Hypothalamus (tissue), 51 donors: Measurements from ENCODE around the gene SLC12A7.

ENCODE experiments used
- DNase-seq, 51 donors: peaks; one replicate each; lab custom pipeline; 2025; lab: John Stamatoyannopoulos, UW

Gene SLC12A7

DNA sequence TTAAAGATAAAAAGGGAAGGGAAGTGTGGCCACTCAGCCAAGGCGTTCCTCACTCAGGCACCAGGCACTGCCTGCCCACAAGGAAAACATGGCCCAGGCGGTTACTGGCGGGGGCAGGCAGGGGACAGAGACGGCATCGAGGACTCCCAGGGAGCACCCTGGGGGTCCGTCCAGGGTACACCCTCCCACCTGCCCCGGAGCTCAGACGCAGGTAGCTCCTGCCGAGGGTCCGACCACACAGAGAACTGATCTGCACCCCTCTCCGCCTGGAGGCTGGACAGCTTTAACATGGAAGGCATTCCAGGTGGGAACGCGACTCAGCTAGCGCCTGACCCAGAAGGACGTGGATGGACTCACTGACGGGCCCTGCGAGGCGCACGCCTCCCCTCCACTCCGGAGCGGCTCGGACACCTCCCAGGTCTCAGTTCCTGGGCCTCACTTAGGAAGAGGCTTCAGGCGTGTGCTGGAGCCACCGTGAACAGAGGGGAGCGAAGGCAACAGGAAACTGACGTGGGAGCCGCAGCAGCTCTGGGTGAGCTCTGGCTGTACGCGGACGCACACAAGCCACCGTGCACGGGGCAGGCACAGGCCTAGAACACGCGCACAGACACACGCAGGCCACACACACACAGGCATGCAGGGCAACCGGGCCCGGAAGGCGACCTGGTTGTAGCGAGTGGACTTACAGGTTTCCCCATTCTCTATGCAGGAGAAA lies 55.8 kb downstream of the SLC12A7 start:
- DNase-seq = no peak

DNA sequence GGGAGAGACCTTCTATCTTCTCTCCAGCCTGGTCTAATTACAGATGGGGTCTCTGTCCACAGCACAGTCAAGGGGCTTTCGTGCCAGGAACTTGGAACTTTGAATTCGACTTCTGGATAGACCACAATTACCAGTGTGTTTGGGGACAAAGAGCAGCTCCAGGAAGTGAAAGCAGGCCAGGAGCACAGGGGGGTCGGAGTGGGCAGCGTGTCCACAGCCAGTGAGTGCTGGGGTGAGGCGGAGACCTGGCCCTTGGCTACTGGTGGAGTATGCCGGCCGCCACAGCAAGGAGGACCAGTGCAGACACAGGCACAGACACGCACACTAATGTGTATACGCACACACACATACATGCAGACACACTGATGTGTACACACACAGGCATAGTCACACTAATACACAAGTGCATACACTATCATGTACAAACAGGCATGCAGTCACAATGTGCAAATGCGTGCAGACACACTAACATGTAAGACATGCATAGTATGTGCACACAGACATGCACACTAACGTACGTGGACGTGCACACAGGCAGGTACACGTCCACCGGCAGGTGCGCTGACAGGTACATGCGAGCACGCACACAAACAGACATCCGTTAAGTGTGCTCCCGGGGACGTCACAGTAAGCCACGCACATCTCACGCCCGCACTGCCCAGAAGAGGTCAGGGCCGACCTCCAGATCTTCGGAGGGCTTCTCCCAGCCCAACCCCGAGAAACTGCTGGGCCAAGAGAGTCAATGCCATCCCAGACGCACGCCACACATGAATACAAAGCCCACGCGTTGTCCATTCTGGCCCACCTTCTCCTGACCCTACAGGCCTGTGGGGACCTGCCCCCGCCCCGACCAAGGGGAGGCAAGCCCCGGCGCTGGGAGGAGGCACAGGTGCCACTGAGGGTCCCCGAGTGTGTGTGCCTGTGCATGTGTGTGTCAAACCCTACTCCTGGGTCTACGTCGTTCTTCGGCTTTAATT lies 56.8 kb downstream of the SLC12A7 start:
- no peak for DNase-seq

GRCh38 chr5:1054018-1054798 lies 57.7 kb downstream of the SLC12A7 start:
- no peak for DNase-seq

- DNase-seq = no peak
These were observed 58.4 kb downstream of the SLC12A7 start for GRCh38 chr5:1053391-1054017.

DNA sequence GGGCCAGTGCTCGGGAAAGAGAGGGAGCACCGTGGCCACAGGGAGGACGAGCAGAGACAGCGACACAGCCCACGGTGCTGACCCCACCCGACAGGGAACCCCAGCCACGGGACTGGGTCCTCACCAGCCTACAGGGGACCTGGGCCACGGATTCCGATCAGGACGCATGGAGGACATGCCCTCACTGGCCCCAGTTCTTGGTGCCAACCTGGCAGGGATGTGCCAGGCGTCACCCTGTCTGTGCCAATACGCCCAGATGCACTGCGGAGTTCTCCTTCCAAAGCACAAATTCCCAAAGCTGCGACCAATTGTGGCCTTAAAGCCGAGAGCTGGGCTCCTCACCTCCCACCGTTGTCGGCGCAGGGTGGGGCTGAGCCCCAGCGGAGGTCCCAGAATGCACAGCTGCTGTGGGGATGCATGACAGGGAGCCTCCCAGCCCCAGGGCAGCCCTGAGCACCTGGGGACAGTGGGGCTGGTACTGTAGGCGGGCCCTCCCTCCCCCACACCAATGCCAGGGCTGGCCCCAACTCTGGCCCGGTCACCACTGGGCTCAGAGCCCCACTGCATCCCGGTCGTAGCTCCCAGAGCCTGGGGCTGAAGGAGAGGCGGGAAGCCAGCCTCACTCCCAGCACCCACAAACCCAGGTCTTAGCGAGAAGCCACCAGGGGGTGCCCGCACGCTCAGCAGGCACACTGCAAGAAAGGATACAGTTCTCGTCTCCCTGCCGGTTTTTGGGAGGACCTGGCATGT lies 59.0 kb downstream of the SLC12A7 start:
- DNase-seq = no peak

DNA sequence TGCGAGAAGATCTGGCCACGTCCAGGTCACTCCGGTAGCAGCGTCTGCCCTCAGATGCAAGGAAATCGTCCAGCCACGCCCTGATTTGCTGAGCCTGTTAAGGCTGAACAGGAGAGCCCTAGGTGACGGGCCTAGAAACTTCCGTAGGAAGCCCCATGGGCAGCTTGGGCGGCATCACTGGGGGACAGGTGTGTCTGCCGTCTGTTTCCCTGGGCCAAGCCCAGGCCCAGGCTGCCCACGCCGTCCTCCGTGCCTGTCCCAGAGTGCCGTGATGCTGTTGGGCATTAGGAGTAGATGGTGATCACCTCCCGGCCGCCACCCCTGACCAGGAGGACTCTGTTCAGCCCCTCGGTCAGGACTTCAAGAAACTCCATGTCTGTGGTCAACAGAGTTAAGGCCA lies 59.8 kb downstream of the SLC12A7 start:
- no peak for DNase-seq

DNA sequence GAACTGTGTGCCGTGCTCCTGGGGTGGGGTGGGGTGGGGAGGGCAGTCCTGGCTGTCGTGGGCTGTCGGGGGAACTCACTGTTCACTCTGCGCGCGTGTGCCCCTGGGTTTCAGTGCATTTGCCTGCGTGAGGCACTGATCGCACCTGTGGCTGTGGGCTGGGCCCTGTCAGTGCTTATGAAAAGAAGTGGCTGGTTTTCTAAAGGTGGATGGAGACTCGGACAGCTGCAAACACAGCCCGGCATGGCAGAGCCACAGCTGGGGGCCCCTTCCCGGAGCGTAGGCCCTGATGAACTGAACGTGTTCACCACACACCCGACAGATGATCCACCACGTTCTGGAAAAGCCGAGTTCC lies 60.5 kb downstream of the SLC12A7 start:
- DNase-seq = no peak

DNA sequence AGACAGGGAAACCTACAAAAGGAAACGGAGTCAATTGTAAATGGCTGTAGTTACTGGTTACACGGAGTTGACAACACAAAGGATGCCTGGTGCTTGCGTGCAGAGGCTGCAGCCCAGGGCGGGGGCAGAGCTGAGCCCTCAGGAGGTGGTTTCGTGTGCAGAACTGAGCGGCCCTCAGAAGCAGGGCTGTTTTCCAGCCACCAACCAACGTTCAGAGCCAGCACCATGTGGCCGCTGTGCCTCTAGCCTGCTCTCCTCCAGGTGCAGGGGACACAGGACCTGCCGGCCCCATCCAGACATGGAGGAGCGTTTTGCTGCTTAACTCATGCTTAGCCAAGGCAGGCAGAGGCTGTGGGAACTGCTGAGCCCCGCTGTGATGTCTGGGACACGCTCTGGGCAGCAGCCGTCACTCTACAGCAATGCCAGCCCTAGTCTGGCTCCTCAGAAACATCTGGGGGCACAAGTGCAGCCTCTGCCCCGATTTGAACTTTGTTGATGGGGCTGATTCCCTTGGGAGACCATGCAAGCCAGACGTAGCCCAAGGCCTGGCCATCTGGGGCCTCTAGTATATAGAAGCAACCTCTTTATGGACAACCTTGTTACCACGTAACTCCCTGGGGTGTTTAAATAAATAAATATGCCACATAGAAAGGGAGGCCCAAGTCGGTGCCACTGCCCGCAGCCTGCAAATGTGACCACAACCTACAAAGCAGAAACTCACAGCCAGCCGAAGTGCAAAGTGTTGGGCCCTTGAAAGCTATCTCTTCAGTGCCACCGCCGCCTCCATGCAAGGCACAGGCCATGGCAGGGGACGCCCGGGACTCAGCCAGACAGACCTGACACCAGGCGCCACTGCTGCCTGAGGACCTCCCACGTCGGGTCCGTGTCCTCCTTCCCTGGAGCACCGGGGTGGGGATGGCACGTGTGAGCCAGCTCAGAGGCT lies 61.2 kb downstream of the SLC12A7 start:
- DNase-seq = peak in 3 of 51 donors; percentile 5 to 12 (median 11)

DNA sequence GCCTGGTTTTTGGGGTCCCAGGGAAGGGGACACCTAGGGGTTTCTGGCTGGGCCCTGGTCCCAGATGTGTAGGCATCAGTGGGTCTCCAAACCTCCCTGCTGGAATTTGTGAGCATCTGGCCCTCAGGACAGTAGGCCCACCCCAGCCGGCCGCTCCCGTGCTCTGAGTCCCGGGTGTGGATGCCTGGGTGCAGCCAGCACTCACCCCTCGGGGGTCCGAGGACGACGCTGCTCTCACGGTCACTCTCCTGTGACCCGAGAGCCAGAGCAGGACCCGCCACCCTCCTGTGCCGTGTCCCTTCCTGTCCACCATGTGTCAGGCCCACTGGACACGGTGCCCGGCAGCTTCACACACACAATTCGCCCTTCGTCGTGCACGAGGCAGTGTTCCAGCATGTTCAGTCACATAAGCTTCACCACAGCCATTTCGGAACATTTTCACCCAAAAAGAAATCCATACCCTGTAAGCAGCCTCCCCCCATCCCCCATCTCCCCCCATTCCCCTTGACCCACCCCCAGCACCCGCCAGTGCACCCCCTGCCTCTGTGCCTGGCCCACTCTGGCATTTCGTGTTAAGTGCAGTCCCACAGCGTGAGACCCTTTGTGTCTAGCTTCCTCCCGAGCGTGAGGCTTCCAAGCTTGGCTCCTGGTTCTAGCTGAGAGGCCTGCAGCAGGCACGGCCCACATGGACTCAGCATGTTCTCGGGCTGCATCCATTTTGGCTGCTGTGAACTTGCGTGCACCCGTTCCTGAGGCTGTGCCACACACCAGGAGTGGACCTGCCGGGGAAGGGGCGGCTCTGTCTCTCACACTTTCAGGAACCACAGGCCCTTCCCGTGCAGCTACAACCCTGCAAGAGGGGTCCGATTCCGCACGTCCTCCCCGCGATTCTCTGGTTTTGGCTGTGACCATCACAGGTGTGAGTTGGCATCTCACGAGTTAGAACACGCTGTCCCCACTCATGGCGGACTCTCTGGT lies 62.7 kb downstream of the SLC12A7 start:
- no peak for DNase-seq

GRCh38 chr5:1048162-1048721 lies 63.6 kb downstream of the SLC12A7 start:
- DNase-seq = no peak

GRCh38 chr5:1047332-1047965 lies 64.4 kb downstream of the SLC12A7 start:
- no peak for DNase-seq

DNA sequence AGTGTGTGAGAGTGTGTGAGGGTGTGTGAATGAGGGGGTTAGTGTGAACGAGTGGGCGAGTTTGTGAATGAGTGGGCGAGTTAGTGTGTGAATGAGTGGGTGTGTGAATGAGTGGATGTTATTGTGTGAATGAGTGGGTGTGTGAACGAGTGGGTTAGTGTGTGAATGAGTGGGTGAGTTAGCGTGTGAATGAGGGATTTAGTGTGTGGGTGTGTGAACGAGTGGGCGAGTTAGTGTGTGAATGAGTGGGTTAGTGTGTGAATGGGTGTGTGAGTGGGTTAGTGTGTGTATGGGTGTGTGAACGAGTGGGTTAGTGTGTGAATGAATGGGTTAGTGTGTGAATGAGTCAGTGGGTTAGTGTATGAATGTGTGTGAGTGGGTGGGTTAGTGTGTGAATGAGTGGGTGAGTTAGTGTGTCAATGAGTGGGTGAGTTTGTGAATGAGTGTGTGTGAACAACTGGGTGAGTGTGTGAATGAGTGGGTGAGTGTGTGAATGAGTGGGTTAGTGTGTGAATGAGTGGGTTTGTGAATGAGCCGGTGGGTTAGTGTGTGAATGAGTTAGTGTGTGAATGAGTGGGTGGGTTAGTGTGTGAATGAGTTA lies 65.8 kb downstream of the SLC12A7 start:
- no peak for DNase-seq

- DNase-seq = no peak
These were observed 67.7 kb downstream of the SLC12A7 start for GRCh38 chr5:1044117-1044516.

DNA sequence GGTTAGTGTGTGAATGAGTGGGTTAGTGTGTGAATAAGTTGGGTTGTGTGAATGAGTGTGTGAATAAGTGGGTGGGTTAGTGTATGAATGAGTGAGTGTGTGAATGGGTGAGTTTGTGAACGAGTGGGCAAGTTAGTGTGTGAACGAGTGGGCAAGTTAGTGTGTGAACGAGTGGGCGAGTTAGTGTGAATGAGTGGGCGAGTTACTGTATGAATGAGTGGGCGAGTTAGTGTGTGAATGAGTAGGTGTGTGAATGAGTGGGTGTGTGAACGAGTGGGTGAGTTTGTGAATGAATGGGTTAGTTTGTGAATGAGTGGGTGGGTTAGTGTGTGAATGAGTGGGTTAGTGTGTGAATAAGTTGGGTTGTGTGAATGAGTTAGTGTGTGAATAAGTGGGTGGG lies 68.5 kb downstream of the SLC12A7 start:
- DNase-seq = no peak

GRCh38 chr5:1042626-1043025 lies 69.2 kb downstream of the SLC12A7 start:
- no peak for DNase-seq
